Effector memory CD8-positive, alpha-beta T cell (primary cell): ENCODE results near the gene RARRES1.

Experiments used
- ATAC-seq: fragments of 150-1000 bp; cut with Tn5 transposase; replicated peaks from 2 replicates; pipeline ENCODE4 v1.10.0; 2021; ENCODE audit warnings: mild to moderate bottlenecking, moderate library complexity
- DNase-seq, 3 experiments: peaks; one replicate each; pipeline ENCODE4 v3.0.0; 2021
- H3K27ac Mint-ChIP-seq, 2 donors: one replicate each; pipeline ENCODE4 v1.8.0; 2022; ENCODE audit warnings: mild to moderate bottlenecking in 2 of 2, mixed read lengths in 2 of 2, moderate library complexity in 2 of 2
- H3K27me3 Mint-ChIP-seq, 2 donors: one replicate each; pipeline ENCODE4 v1.8.0; 2022; ENCODE audit warnings: mixed read lengths in 2 of 2
- H3K36me3 Mint-ChIP-seq: one replicate; pipeline ENCODE4 v1.8.0; 2022; ENCODE audit warnings: mild to moderate bottlenecking, moderate library complexity, mixed read lengths; ENCODE audit not compliant: insufficient read depth
- H3K4me1 Mint-ChIP-seq, 2 donors: one replicate each; pipeline ENCODE4 v1.8.0; 2022; ENCODE audit warnings: low read depth in 2 of 2, mixed read lengths in 2 of 2
- H3K4me3 Mint-ChIP-seq, 2 donors: one replicate each; pipeline ENCODE4 v1.8.0; 2022; ENCODE audit warnings: mild to moderate bottlenecking in 2 of 2, mixed read lengths in 2 of 2, moderate library complexity in 2 of 2
- H3K9me3 Mint-ChIP-seq, 2 donors: one replicate each; pipeline ENCODE4 v1.8.0; 2022; ENCODE audit warnings: mixed read lengths in 2 of 2
- total RNA-seq, 9 experiments: gene quantifications; one replicate each; lab custom pipeline; 2026; lab: John Stamatoyannopoulos, UW

Gene RARRES1
- total RNA-seq, result 0 reads per million in 9 experiments

- DNase-seq (no peak), ATAC-seq (peak; percentile 70)
- no peaks in the 10 kb centered on the region for H3K9me3 Mint-ChIP-seq
- peak within 1 kb of the TSS; percentile 45 to 59 for H3K4me3 Mint-ChIP-seq
- H3K27ac Mint-ChIP-seq, result no peak within 1 kb of the TSS
- H3K36me3 Mint-ChIP-seq, result no peaks in the 10 kb centered on the region
- H3K4me1 Mint-ChIP-seq, result peaks cover 5 to 9% of the 10 kb centered on the region in 2 donors
- H3K27me3 Mint-ChIP-seq, result no peaks in the 10 kb centered on the region
Measured at GRCh38 chr3:158731938-158732855, at the start of gene RARRES1. Gene RARRES1 (minus strand): TSS chr3:158732457. CDS start chr3:158732415, 42 bp downstream.

- no peak for ATAC-seq
Measured at GRCh38 chr3:158781849-158782248, 49.6 kb upstream of the RARRES1 start.

GRCh38 chr3:158781191-158781590 lies 48.9 kb upstream of the RARRES1 start:
- no peaks in the 10 kb centered on the region for H3K27me3 Mint-ChIP-seq
- no peaks in the 10 kb centered on the region for H3K9me3 Mint-ChIP-seq
- H3K27ac Mint-ChIP-seq, result no peak overlapping the region
- H3K4me1 Mint-ChIP-seq, result peaks cover 0 to 4% of the 10 kb centered on the region in 2 donors
- no peak for ATAC-seq
- DNase-seq, result no peak
- H3K4me3 Mint-ChIP-seq, result no peak overlapping the region
- H3K36me3 Mint-ChIP-seq, result no peaks in the 10 kb centered on the region

More at GRCh38 chr3:158781849-158782248, 49.6 kb upstream of the RARRES1 start:
- H3K4me1 Mint-ChIP-seq, result no peaks in the 10 kb centered on the region
- DNase-seq, result no peak
- no peaks in the 10 kb centered on the region for H3K27me3 Mint-ChIP-seq
- no peaks in the 10 kb centered on the region for H3K9me3 Mint-ChIP-seq
- H3K4me3 Mint-ChIP-seq, result no peak overlapping the region
- H3K36me3 Mint-ChIP-seq, result no peaks in the 10 kb centered on the region
- H3K27ac Mint-ChIP-seq, result no peak overlapping the region

- no peaks in the 10 kb centered on the region for H3K27me3 Mint-ChIP-seq
- ATAC-seq (no peak), DNase-seq (no peak)
- H3K36me3 Mint-ChIP-seq, result no peaks in the 10 kb centered on the region
- H3K9me3 Mint-ChIP-seq, result no peaks in the 10 kb centered on the region
- H3K27ac Mint-ChIP-seq, result no peak overlapping the region
- H3K4me1 Mint-ChIP-seq, result peaks cover 0 to 4% of the 10 kb centered on the region in 2 donors
- no peak overlapping the region for H3K4me3 Mint-ChIP-seq
Measured at GRCh38 chr3:158780766-158781165, 48.5 kb upstream of the RARRES1 start.

- no peak overlapping the region for H3K27ac Mint-ChIP-seq
- peaks cover 2% of the 10 kb centered on the region for H3K36me3 Mint-ChIP-seq
- H3K9me3 Mint-ChIP-seq, result no peaks in the 10 kb centered on the region
- ATAC-seq, result no peak
- no peaks in the 10 kb centered on the region for H3K27me3 Mint-ChIP-seq
- H3K4me3 Mint-ChIP-seq, result no peak overlapping the region
- DNase-seq, result no peak
- peaks cover 0 to 7% of the 10 kb centered on the region in 2 donors for H3K4me1 Mint-ChIP-seq
Measured at GRCh38 chr3:158777161-158777873, 45.1 kb upstream of the RARRES1 start.

GRCh38 chr3:158776531-158776930 lies 44.3 kb upstream of the RARRES1 start:
- H3K4me1 Mint-ChIP-seq, result peaks cover 0 to 7% of the 10 kb centered on the region in 2 donors
- no peak overlapping the region for H3K4me3 Mint-ChIP-seq
- peaks cover 2% of the 10 kb centered on the region for H3K36me3 Mint-ChIP-seq
- no peaks in the 10 kb centered on the region for H3K9me3 Mint-ChIP-seq
- DNase-seq, result no peak
- no peaks in the 10 kb centered on the region for H3K27me3 Mint-ChIP-seq
- H3K27ac Mint-ChIP-seq, result no peak overlapping the region
- ATAC-seq, result no peak

GRCh38 chr3:158775426-158776410 lies 43.5 kb upstream of the RARRES1 start:
- no peak overlapping the region for H3K27ac Mint-ChIP-seq
- no peak for ATAC-seq

GRCh38 chr3:158774965-158775364 lies 42.7 kb upstream of the RARRES1 start:
- H3K27ac Mint-ChIP-seq, result no peak overlapping the region
- peaks cover 0 to 7% of the 10 kb centered on the region in 2 donors for H3K4me1 Mint-ChIP-seq
- H3K9me3 Mint-ChIP-seq, result no peaks in the 10 kb centered on the region
- H3K4me3 Mint-ChIP-seq, result no peak overlapping the region
- no peaks in the 10 kb centered on the region for H3K27me3 Mint-ChIP-seq
- ATAC-seq (no peak), DNase-seq (no peak)
- peaks cover 2% of the 10 kb centered on the region for H3K36me3 Mint-ChIP-seq

More at GRCh38 chr3:158775426-158776410, 43.5 kb upstream of the RARRES1 start:
- no peak for DNase-seq
- H3K4me1 Mint-ChIP-seq, result peaks cover 0 to 7% of the 10 kb centered on the region in 2 donors
- H3K27me3 Mint-ChIP-seq, result no peaks in the 10 kb centered on the region
- H3K36me3 Mint-ChIP-seq, result peaks cover 2% of the 10 kb centered on the region
- no peaks in the 10 kb centered on the region for H3K9me3 Mint-ChIP-seq
- H3K4me3 Mint-ChIP-seq, result no peak overlapping the region

GRCh38 chr3:158773845-158774830 lies 41.9 kb upstream of the RARRES1 start:
- no peak overlapping the region for H3K27ac Mint-ChIP-seq
- H3K4me1 Mint-ChIP-seq, result peaks cover 0 to 7% of the 10 kb centered on the region in 2 donors
- H3K27me3 Mint-ChIP-seq, result no peaks in the 10 kb centered on the region
- no peaks in the 10 kb centered on the region for H3K9me3 Mint-ChIP-seq
- no peak overlapping the region for H3K4me3 Mint-ChIP-seq
- ATAC-seq (no peak), DNase-seq (no peak)
- H3K36me3 Mint-ChIP-seq, result peaks cover 2% of the 10 kb centered on the region

GRCh38 chr3:158773166-158773565 lies 40.9 kb upstream of the RARRES1 start:
- H3K4me3 Mint-ChIP-seq, result no peak overlapping the region
- peaks cover 2% of the 10 kb centered on the region for H3K36me3 Mint-ChIP-seq
- no peak overlapping the region for H3K27ac Mint-ChIP-seq
- DNase-seq (no peak), ATAC-seq (no peak)
- no peaks in the 10 kb centered on the region for H3K9me3 Mint-ChIP-seq
- peaks cover 0 to 7% of the 10 kb centered on the region in 2 donors for H3K4me1 Mint-ChIP-seq
- H3K27me3 Mint-ChIP-seq, result no peaks in the 10 kb centered on the region

GRCh38 chr3:158771982-158772381 lies 39.7 kb upstream of the RARRES1 start:
- Mint-ChIP-seq H3K27me3 (no peaks in the 10 kb centered on the region), H3K4me3 (no peak overlapping the region), H3K4me1 (peaks cover 0 to 7% of the 10 kb centered on the region in 2 donors), H3K27ac (no peak overlapping the region), H3K9me3 (no peaks in the 10 kb centered on the region), H3K36me3 (peaks cover 2% of the 10 kb centered on the region)
- DNase-seq (no peak), ATAC-seq (no peak)

- H3K27ac Mint-ChIP-seq, result no peak overlapping the region
- no peak for ATAC-seq
- peaks cover 0 to 7% of the 10 kb centered on the region in 2 donors for H3K4me1 Mint-ChIP-seq
- H3K4me3 Mint-ChIP-seq, result no peak overlapping the region
- no peak for DNase-seq
- H3K9me3 Mint-ChIP-seq, result no peaks in the 10 kb centered on the region
- peaks cover 2% of the 10 kb centered on the region for H3K36me3 Mint-ChIP-seq
- no peaks in the 10 kb centered on the region for H3K27me3 Mint-ChIP-seq
Measured at GRCh38 chr3:158771577-158771976, 39.3 kb upstream of the RARRES1 start.
